GM18499 (cell line): ENCODE measurements around the gene TRIM28.

ENCODE experiments used
- ATAC-seq: cut with Tn5 transposase; IDR thresholded peaks from one replicate; pipeline ENCODE4 v1.9.1; 2021; ENCODE audit warnings: moderate number of reproducible peaks; ENCODE audit not compliant: insufficient read depth, unreplicated experiment

The TRIM28 gene

DNA sequence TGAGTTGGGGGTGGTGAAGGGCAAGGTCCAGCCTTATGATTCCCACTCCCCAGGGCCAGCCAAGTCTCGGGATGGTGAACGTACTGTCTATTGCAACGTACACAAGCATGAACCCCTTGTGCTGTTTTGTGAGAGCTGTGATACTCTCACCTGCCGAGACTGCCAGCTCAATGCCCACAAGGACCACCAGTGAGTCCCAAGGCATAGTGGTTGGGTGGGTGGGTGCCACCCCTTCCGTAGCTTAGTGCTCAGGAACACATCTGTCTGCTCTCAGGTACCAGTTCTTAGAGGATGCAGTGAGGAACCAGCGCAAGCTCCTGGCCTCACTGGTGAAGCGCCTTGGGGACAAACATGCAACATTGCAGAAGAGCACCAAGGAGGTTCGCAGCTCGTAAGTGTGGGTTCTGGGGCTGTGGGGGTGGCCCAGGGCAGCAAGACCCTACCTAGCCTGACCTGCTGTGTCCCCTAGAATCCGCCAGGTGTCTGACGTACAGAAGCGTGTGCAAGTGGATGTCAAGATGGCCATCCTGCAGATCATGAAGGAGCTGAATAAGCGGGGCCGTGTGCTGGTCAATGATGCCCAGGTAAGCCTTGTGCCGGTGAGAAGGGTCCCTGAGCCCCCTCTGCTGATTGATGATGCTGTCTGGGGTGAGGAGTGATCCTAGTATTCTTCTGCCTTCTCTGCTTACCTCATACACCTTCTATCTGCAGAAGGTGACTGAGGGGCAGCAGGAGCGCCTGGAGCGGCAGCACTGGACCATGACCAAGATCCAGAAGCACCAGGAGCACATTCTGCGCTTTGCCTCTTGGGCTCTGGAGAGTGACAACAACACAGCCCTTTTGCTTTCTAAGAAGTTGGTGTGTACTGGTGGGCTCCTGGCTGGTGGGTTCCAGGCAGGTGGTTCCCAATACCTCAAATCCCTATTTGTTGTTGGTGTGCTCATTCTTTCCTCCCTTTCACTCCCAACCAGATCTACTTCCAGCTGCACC is 3.8 kb downstream of the TRIM28 start:
- no peak for ATAC-seq

DNA sequence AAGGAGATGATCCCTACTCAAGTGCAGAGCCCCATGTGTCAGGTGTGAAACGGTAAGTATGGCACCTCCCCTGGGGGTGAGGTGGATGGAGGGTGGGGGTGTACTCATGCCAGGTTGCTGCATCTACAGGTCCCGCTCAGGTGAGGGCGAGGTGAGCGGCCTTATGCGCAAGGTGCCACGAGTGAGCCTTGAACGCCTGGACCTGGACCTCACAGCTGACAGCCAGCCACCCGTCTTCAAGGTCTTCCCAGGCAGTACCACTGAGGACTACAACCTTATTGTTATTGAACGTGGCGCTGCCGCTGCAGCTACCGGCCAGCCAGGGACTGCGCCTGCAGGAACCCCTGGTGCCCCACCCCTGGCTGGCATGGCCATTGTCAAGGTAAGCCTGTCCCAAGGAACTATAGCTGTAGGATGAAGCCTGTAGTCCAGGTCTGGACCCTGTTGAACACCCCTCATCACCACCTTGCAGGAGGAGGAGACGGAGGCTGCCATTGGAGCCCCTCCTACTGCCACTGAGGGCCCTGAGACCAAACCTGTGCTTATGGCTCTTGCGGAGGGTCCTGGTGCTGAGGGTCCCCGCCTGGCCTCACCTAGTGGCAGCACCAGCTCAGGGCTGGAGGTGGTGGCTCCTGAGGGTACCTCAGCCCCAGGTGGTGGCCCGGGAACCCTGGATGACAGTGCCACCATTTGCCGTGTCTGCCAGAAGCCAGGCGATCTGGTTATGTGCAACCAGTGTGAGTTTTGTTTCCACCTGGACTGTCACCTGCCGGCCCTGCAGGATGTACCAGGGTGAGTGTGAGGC is 5.2 kb downstream of the TRIM28 start:
- no peak for ATAC-seq

DNA sequence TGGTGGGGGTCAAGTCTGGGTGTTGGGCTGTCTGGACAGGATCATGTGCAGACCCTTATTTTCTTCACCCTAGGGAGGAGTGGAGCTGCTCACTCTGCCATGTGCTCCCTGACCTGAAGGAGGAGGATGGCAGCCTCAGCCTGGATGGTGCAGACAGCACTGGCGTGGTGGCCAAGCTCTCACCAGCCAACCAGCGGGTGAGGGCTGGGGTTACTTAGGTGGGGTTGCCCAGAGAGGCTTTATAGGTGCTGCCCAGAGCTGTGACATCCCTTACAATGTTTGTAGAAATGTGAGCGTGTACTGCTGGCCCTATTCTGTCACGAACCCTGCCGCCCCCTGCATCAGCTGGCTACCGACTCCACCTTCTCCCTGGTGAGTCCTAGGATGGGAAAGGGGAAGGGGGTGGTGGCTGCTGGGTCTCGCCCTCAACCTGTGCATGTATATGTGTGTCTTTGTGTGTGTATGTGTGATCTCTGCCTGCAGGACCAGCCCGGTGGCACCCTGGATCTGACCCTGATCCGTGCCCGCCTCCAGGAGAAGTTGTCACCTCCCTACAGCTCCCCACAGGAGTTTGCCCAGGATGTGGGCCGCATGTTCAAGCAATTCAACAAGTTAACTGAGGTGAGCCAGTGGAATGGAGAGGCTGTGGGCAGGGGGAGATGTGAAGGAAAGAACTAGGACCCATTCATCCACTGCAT is 5.9 kb downstream of the TRIM28 start:
- no peak for ATAC-seq

DNA sequence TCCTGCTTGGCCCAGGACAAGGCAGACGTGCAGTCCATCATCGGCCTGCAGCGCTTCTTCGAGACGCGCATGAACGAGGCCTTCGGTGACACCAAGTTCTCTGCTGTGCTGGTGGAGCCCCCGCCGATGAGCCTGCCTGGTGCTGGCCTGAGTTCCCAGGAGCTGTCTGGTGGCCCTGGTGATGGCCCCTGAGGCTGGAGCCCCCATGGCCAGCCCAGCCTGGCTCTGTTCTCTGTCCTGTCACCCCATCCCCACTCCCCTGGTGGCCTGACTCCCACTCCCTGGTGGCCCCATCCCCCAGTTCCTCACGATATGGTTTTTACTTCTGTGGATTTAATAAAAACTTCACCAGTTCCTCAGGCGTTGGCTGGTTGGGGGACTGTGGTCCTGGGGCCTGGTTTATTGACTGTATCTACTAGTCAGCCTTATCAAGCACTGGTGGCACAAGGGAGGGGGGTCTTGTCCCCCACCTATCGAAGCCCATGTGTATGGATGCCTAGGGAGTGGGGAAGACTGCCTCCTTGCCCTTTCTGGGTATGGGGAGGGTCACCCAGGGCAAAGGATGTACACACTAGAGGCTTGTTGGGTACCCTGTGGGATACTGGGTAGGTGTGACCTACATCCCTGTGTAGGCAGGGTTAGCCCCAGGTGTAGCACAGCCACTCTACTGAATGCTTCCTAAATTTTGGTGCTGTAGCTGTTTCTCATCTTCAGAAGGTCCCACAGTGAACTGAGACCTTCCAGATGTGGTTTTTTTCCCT is 6.7 kb downstream of the TRIM28 start:
- ATAC-seq, result no peak

DNA sequence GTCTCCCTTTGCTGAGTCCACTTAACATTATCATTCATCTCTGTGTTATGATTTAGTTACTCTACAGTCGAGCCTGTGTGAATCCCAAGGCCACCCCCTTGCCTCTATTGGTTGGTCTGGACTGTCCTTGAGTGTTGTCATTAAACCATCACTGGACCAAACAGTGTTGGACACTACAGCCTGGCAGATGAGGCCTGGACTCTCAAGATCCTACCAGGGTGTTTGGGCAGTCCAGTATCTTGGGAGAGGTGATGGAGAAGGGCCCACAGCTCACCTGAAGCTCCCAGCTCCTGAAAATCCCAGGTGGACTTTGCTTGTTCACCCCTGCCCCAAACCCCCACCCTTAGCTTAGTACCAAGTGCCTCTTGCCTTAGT is 7.2 kb downstream of the TRIM28 start:
- no peak for ATAC-seq

DNA sequence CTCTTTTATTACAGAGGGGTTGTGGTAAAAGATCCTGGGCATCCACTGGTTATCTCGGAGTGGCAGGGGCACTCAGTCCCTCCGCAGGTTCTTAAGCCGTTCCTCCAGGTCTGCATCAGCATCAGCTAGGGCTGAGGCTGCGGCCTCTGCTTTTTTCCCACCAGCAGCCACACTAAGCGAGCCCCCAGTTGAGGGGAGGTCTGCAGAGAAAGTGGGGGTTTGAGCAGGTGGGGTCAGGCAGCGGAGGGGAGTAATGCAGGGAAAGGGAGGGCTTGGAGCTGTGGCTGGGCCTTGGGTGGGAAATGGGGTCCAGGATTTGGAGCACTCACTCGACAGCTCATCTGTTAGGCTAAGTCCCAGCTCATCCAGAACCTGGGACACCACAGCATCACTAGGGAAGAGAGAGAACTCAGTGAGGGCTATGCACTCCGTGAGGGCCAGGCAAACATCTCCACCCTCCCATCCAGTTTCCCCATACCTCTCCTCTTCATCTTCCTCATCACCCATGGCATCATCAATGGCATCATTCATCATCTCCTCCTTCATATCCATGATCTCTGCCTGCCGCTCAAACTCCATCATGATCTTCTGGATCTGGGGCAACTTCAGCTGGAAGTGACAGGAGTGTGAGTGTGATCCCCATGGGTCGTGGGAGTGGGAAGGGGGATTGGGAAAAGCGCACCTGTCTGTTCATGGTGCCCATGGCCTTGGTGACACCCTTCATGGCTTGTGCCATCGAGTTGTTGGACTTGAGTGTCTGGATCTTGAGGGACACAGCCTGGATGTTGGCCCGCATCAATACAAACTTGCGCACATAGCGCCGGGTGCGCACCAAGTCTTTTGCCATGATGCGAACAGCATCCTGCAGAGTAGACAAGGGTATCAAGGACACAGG is 8.0 kb downstream of the TRIM28 start:
- no peak for ATAC-seq

DNA sequence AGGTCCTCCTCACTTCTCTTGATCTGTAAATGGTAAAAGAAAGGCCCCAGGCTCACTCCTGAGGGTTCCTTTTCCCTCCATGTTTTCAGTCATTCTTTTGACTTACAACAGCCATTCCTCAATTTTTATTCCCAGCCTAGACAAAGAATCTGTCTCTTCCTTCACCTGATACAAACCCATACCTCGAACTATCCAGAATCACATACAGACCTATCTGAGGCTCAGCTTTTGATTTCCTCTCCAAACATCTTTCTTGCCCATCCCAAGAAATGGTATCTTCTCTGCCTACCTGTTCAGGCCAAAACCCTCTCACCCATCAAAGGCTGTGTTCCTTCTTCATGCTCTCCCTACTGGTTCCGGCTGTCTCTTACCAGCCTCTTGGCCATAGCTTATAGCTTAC is 8.8 kb downstream of the TRIM28 start:
- no peak for ATAC-seq

DNA sequence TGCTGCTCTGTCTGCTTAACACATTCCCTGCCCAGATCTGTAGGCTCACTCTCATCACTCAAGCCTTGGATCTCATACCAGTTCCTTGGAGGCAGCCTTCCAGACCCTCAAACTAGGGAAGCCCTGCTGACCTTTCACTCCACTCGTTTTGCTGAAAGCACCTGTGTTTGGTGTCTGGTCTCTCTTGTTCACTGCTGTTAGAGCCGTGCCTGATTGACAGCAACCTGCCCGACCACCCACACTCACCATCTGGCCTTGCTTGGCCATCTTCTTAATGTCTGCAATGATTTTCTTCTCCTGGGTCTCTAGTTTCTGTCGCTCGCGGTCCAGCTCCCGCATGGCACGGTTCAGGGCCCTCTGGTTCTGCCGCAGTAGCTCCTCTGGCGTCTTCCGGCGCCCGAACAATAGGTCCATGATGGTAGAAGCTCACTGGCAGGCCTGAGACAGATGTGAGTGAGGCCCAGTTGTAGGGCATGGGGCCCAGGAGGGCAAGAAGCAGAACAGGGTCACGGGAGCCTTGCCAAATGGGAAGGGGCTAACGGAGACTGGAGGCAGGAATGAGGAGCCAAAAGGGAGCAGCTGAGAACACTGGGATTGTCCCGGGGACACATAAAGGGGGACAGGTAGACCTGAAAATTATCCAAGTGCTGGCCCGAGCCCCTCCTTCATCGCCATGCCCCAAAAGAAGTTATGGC is 10.1 kb downstream of the TRIM28 start:
- no peak for ATAC-seq

DNA sequence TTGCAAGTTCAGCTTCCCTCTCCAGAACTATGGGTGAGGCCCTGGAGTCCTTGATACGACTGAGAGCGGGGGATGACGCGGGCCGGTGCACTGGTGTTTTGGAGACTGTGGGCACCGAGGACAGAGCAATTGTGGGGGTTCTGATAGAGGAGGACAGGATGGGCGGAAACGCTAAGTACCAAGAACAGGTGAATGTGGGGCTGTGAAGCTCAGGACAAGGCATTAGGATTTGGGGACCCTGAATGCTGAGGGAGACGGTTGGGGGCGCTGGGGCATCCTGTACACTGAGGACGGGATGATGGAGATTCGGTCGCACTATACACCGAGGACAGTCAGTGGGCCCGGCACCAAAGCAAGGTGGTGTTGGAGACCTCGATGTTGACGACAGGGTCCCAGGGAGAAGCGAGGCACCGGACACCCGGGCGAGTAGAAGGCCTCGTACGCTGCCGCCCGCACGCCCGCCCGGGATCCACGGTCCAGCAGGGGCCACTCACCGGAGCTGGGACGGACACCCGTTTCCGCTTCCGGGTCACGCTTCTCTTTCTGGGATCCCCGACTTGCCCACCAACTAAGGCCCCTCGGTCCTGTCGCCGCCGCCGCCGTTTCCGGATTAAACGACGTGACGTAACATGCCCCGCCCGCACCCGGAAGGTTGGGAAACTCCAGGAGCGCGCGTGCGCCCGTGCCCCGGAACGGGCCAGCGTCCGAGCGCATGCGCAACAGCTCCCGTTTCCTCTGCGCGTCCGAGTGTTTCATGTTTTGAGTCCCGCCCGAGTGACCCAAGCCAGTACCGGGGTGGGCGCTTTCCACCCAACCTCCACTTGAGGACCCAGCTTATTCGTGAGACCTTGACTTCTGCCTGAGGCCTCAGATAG is 10.9 kb downstream of the TRIM28 start, which contains the start of gene CHMP2A:
TSS of gene CHMP2A (minus strand) at position 612 of the 875 bp plus-strand sequence. CDS start 893 bp downstream, outside the sequence.
- no peak for ATAC-seq

DNA sequence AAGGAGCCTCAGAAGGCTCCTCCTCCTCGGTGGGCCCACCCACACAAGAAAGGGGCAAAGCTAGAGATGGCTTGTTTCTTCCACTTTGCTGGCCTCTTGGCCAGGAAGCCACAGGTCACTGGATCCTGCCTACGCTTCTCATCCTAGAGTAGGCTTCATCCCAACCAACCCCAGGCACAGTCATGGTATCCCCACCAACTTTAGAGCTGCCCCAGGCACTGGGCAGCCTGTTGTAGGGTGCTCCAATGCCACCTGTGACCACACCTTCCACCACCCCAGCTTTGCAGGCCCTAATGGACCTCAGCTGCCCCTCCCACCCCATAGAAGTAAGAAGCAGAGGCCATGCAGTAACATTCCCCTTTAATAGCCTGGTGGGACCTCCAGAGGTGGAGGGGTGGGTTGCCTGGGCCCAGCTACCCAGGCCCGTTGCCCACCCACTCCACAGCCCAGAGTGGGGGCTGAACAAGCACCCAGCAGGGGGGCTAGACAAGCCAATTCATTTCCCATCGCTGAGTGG is 11.6 kb downstream of the TRIM28 start:
- ATAC-seq, result no peak

DNA sequence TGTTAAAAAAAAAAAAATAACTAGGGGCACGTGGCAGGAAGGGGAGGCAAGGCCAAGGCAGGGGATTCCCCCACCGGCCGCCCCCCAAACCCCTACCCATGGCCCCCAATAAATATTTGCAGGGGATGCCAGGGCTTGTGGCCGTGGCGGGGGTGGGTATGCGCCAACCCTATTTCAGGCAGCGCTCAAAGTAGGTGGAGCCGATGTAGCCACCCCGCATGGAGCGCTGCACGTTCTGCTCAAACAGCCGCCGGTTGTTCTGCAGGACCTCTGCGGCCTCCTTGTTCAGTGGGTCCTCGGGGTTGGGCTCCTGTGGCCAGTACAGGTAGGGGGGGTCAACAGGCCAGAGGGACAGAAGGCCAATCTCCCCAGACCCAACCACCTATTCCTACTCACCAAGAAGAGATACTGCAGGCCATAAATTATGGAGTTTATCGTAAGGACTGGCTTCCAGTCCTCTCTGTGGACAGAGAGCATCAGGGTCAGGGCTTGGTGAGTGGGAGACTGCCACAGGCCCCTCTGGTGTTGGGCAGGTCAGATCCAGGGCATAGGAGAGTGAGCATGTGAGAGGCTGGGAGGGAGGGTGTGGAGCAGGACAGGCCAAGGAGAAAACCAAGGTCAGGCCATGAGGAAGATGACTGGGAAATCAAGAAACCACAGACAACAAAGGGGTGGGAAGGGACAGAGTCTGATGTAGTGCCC is 12.2 kb downstream of the TRIM28 start:
- ATAC-seq, result no peak

DNA sequence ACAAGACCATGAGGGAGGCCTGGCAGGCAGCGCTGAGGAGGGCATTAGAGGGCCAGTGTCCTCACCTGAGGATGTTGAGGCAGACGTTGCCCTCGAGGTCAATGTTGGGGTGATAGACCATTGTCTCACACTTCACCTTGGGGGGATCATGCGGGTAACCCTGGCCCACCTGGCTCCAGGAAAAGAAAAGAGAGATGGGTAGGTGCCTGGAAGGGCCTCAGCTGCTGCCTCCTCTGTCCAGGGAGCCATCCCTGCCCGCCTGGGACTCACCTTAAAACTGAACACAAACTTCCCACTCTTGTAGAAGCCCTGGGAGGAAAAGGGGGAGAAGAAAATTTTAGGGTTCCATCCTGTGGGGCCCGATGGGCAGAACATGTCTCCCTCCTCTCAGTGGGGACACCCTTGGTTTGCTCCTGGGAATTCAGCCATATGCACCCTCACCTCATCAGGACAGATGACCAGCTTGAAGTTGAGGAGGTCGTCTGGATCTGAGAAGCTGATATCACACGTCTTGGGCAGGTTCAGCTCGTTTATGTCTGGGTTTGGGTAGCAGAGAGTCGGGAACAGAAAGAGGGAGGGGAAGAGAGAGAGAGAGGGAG is 12.9 kb downstream of the TRIM28 start:
- no peak for ATAC-seq

DNA sequence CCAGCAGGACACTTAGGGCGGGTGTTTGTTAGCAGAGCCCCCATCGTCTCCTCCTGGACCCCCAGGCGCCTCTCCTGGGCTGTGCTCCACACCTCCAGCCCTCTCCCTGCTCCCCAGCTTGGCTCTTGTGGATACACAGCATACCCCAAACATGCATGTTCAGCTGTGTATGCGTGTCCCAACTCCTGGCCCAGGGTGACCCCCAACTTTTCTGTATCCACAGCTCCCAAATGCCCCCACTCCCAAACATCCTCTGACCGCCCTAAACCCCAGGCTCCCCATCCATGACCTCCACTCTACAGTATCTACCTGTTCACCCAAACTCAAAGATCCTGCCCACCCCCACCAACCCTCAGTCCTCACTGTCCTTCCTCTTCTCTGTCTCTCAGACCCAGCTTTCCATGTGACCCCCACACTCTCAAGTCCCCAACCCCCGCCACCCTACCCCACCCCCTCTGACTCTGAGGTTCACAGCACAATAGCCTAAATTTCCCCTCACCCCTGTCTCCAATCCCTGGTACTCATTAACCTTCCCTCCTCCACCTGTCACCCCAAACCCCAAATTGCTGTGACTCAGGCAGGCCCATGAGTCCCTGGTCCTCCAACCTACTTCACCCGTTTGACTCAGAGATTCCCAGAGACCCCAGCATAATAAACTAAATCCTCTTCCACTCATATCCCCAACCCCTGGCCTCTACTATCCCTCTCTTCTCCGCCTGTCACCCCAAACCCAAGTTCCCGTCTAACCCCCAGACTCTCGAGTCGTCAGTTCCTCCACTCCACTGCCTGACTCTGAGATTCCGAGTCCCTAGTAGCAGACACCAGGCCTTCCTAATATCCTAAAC is 13.6 kb downstream of the TRIM28 start:
- no peak for ATAC-seq

DNA sequence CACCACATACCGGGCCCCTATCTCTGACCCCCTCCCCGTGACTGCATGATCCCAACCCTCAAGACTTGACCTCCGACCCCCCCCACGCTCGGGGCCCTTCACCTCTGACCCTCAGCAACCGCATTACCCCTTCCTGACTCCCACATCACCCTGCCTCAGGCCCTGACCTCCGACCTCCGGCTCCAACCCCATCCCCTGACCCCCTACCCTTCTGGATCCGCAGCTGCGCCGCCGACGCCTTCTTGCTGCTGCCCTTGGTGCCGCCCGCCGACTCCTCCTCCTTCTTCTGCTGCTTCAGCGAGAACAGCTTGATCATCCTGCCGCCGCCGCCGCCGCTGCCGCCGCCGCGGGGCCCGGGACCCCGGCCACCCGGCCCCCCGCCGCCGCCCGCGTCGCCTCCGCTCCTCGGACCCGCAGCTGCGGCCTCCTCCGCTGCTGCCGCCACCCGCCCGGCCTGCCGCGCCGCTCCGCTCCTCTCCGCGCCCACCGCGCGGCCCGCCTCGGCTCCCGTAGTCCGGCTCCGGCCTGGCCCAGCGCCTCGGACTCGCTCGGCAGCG is 14.3 kb downstream of the TRIM28 start, which contains the start of gene UBE2M:
TSS of gene UBE2M (minus strand) at position 546 of the 557 bp plus-strand sequence. CDS start at position 316, 230 bp downstream.
- ATAC-seq, result no peak
